Mucosa of descending colon (tissue), 3 donors: ENCODE data around the gene ZNF568. TPM values are rescaled to one million over a fixed set of nuclear protein-coding genes. Genes with fewer than 3 reads are reported as not detected.
A peak's percentile ranks its signal among the peaks of the same experiment; 100 is the strongest.

Experiments used
- ATAC-seq: fragments of 200-7000 bp; cut with Tn5 transposase; one replicate; pipeline ENCODE4 v1.9.1; 2020; ENCODE audit warnings: mild to moderate bottlenecking, moderate library complexity
- DNase-seq, 3 donors: peaks; one replicate each; pipeline ENCODE4 v3.0.0-alpha.2; 2020
- H3K36me3 ChIP-seq: fragments of 200-600 bp; one replicate; pipeline ENCODE4 v1.8.0; 2021; ENCODE audit warnings: low read depth, mild to moderate bottlenecking
- H3K4me1 ChIP-seq: fragments of 200-600 bp; one replicate; pipeline ENCODE4 v1.8.0; 2021; ENCODE audit warnings: low read depth, mild to moderate bottlenecking
- H3K4me3 ChIP-seq: fragments of 200-600 bp; one replicate; pipeline ENCODE4 v1.8.0; 2021; ENCODE audit warnings: mild to moderate bottlenecking
- H3K9me3 ChIP-seq: fragments of 200-600 bp; one replicate; pipeline ENCODE4 v1.8.0; 2021; ENCODE audit warnings: mild to moderate bottlenecking
- intact Hi-C, 2 donors: fragments of 100-400 bp; cut with DNase I in 1 of 2; cut with micrococcal nuclease in 1 of 2; formaldehyde crosslinking; loops; one replicate each; pipeline versions ENCODE4 v1.11.0 to v1.11.1; 2022; cut with DNase I, micrococcal nuclease
- total RNA-seq, 3 donors: library from RNA; stranded (reverse); fragmentation: NEBNext Ultra II Directional in 2 of 3; extraction: Animal tissue kit (Norgen Biotek cat#: 25700) in 2 of 3; gene quantifications; one replicate each; pipeline versions ENCODE4 v1.2.1 to v1.2.4, GENCODE V29; 2021 to 2023
- TF ChIP-seq, protein P1 (sequence below): fragments of 200-600 bp; IDR thresholded peaks from one replicate; pipeline ENCODE4 v1.8.0; 2022; ENCODE audit warnings: antibody characterized with exemption, mild to moderate bottlenecking
- donor health status: DM: no; HTN: no; CAD: no; lungs with moderate emphysema.
- donor health status: DM: no; HTN: no; CAD: no.
- donor health status: DM: no; HTN: yes; CAD: no.

The ZNF568 gene
- total RNA-seq, 3 donors from 2014 or later: 3.8 to 14.2 (median 4.3) TPM

DNA sequence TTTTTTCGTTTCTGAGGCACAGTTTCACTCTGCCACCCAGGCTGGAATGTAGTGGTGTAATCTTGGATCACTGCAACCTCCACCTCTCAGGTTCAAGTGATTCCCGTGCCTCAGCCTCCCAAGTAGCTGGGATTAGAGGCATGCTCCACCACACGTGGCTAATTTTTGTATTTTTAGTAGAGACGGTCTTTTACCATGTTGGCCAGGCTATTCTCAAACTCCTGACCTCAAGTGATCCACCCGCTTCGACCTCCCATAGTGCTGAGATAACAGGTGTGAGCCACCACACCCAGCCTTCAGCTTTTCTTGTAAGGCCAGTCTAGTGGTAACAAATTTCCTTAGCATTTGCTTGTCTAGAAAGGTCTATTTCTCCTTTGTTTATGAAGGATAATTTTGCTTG, 46.2 kb downstream of the ZNF568 start:
- Histone ChIP-seq H3K9me3 (peaks cover 83% of the 10 kb centered on the region), H3K4me3 (no peak overlapping the region), H3K36me3 (no peaks in the 10 kb centered on the region), H3K4me1 (no peaks in the 10 kb centered on the region)
- DNase-seq (no peak), ATAC-seq (no peak)
- intact Hi-C loops: no loop called here
- TF ChIP-seq, protein P1, sequence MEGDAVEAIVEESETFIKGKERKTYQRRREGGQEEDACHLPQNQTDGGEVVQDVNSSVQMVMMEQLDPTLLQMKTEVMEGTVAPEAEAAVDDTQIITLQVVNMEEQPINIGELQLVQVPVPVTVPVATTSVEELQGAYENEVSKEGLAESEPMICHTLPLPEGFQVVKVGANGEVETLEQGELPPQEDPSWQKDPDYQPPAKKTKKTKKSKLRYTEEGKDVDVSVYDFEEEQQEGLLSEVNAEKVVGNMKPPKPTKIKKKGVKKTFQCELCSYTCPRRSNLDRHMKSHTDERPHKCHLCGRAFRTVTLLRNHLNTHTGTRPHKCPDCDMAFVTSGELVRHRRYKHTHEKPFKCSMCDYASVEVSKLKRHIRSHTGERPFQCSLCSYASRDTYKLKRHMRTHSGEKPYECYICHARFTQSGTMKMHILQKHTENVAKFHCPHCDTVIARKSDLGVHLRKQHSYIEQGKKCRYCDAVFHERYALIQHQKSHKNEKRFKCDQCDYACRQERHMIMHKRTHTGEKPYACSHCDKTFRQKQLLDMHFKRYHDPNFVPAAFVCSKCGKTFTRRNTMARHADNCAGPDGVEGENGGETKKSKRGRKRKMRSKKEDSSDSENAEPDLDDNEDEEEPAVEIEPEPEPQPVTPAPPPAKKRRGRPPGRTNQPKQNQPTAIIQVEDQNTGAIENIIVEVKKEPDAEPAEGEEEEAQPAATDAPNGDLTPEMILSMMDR: no peak

DNA sequence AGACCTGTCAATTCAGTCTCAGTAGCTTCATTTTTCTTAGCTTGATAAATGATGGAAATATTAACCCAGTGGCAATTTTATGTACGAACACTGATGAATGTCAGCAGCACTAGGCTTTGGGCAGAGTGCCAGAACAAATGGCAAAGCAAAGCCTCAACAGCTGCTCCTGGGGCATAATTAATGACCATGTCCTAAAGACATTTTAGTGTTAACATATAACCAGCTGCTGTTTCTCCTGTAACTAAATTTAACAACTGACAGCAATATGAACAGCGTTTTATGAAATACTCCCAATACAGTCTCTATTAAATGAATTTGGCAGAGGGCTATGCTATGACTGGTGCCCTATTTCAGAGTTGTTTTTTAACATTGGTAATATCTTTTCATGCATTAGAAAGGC, 47.1 kb downstream of the ZNF568 start:
- intact Hi-C loops: no loop called here
- no peaks in the 10 kb centered on the region for H3K36me3 ChIP-seq
- no peak for DNase-seq

DNA sequence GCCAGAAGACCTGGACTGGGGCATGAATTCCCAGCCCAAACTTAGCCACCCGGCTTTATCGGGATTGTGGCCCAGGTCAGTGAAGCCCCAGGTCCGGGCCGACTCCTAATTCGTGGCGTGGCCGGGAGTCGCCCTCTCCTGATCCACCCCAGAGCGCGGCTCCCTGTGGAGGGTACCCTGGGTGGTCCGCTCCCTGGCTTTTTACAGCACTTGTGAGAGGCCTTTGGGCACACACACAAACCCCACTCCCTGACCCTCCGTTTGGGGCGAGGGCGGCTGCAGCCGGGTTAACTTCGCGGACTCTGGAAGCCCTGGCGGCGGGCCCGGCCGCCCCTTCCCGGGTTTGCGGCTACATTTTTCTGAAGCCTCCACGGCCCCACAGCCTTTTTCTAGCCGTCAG, 56.4 kb downstream of the ZNF568 start:
- TF ChIP-seq, protein P1: no peak
- intact Hi-C loops: no loop called here
- no peaks in the 10 kb centered on the region for H3K9me3 ChIP-seq
- H3K4me1 ChIP-seq: peaks cover 3% of the 10 kb centered on the region
- no peaks in the 10 kb centered on the region for H3K36me3 ChIP-seq
- ATAC-seq (no peak), DNase-seq (peak in 1 of 3 donors; percentile 46)
- H3K4me3 ChIP-seq: peak overlapping the region; percentile 23

More for the DNA sequence above, 47.1 kb downstream of the ZNF568 start:
- TF ChIP-seq, protein P1: no peak
- no peak overlapping the region for H3K4me3 ChIP-seq
- H3K4me1 ChIP-seq: no peaks in the 10 kb centered on the region
- no peak for ATAC-seq
- H3K9me3 ChIP-seq: peaks cover 75% of the 10 kb centered on the region

DNA sequence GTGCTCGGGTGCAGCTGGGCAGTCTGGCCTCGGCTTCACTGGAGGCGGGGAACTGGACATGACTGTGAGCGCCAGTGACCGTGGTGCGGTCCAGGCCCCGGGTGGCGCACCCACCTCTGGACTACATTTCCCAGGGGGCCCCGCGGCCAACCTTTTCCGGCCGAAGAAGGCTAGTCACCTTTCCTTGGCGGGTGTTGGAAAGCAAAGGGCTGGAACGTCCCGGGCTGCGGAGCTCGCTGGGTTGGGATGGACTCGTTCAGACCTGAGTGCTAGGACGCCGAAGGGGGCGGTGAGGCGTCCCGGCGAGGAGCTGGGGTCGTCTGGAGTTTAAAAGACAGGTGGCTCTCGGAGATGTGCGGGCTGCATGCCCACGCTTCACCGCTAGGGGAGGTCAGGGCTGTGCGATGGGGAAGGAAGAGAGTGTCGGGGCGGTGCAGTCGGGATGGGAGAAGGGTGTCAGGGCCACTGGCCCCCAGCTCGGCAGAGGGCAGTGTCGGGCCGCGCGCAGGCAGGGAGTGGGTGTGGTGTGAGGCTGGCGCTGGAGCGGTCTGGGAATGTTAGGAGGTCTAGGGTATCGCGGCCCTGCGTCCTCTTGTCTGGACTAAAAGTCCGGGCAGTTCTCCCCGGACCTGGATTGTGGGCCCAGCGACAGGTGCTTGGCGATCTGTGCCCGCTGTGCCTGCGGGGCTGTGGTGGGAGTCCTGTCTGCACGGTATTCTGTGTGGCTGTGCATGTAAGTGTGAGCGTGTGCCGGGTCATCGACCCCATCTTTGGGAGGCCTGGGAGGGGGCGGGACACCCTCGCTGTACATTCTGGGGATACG, 57.1 kb downstream of the ZNF568 start:
- DNase-seq (peak; percentile 83 to 92 (median 91)), ATAC-seq (peak; percentile 99)
- Histone ChIP-seq H3K9me3 (no peaks in the 10 kb centered on the region), H3K4me3 (peak overlapping the region; percentile 23), H3K36me3 (no peaks in the 10 kb centered on the region), H3K4me1 (peaks cover 3% of the 10 kb centered on the region)
- TF ChIP-seq, protein P1: peak; percentile 82
- intact Hi-C loops: no loop called here

DNA sequence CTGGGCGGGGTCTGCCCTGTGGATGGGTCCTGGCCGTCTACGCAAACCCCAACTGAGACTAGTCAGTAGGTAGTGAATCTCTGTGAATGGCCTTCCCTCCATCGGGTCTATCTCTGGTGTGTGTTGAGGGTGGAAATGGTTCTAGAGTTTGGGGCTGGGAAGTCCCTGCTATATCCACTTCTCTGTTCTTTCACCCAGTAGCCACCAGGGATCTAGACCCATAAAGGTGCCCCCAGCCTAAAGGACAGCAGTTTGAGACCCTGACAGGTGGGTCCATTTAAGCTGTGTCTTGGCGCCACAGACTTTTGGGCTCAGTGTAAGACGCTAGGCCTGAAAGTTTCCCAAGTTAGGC, 57.7 kb downstream of the ZNF568 start:
- no peak for DNase-seq
- TF ChIP-seq, protein P1: no peak
- Histone ChIP-seq H3K4me1 (peaks cover 3% of the 10 kb centered on the region), H3K36me3 (no peaks in the 10 kb centered on the region), H3K9me3 (no peaks in the 10 kb centered on the region), H3K4me3 (no peak overlapping the region)
- intact Hi-C loops: no loop called here
- no peak for ATAC-seq
